GM12892 (cell line): ENCODE data around the gene EPSTI1.

Experiments
- POLR2A ChIP-seq: IDR thresholded peaks from 2 replicates; pipeline ENCODE4 v1.6.1; 2011; ENCODE audit warnings: low read depth, low read length, control low read depth
- POLR2AphosphoS5 ChIP-seq: IDR thresholded peaks from 2 replicates; pipeline ENCODE4 v1.6.1; 2011; ENCODE audit warnings: low read depth, low read length, control low read depth
- TAF1 ChIP-seq: IDR thresholded peaks from 2 replicates; pipeline ENCODE4 v1.6.1; 2011; ENCODE audit warnings: low read depth, mild to moderate bottlenecking, control low read depth, low read length, borderline replicate concordance

GRCh38 chr13:42873081-42873480 is 119.0 kb downstream of the EPSTI1 start:
- TF ChIP-seq POLR2A (no peak), POLR2AphosphoS5 (no peak), TAF1 (no peak)
